K562 (cell line): Measurements from ENCODE around the gene IBA57. TPM values are rescaled to one million over a fixed set of nuclear protein-coding genes. Genes with fewer than 3 reads are reported as not detected.

Source experiments
- ATAC-seq: fragments of 200-7000 bp; cut with Tn5 transposase; 3 replicates; pipeline ENCODE4 v1.9.1; 2020; ENCODE audit warnings: moderate library complexity
- BruUV-seq: library from RNA; stranded (reverse); fragments of 400-500 nt; replicated peaks from 2 replicates; lab custom pipeline; 2021; lab: Mats Ljungman, UMichigan
- CTCF ChIA-PET: fragments of 300-600 bp; formaldehyde crosslinking; extraction: SDS; loops from one replicate; lab custom pipeline; 2021; ENCODE audit warnings: low intra/inter-chr PET ratio; lab: Yijun Ruan, JAX
- POLR2A ChIA-PET: fragments of 300-600, 350-650 bp; sonication (Branson Sonifier 250); formaldehyde crosslinking; extraction: SDS; loops from one replicate; lab custom pipeline; 2021; ENCODE audit warnings: antibody characterized with exemption, inconsistent platforms; lab: Yijun Ruan, JAX
- DNase-seq, 4 experiments: peaks; one replicate each; pipeline versions ENCODE4 v3.0.0 to v3.0.0-alpha.2; 2011 to 2018; ENCODE audit warnings: low spot score in 3 of 4, mixed read lengths in 3 of 4; ENCODE audit errors: extremely low read depth in 1 of 4
- FAIRE-seq: peaks from 2 replicates; lab custom pipeline; 2011; peaks lifted over from hg19 to GRCh38; lab: Jason Lieb, UNC
- H2AFZ ChIP-seq: 2 replicates; pipeline ENCODE4 v1.6.0; 2011; ENCODE audit warnings: low read depth, low read length, control low read depth, inconsistent platforms
- H3K27ac ChIP-seq: fragments of 200-600 bp; 3 replicates; pipeline ENCODE4 v1.8.0; 2011; ENCODE audit warnings: low read depth, mild to moderate bottlenecking, control low read depth, inconsistent platforms, low read length, moderate library complexity, mixed read lengths; ENCODE audit errors: extremely low read depth
- H3K27me3 ChIP-seq, 2 experiments: fragments of 300-600 bp in 1 of 2; 2 replicates in 1 of 2; 3 replicates in 1 of 2; pipeline versions ENCODE4 v1.6.0 to v1.8.0; 2011; ENCODE audit warnings: inconsistent platforms in 2 of 2, low read length in 2 of 2, mild to moderate bottlenecking in 1 of 2, mixed read lengths in 1 of 2, moderate library complexity in 1 of 2; ENCODE audit not compliant: control insufficient read depth in 2 of 2, insufficient read depth in 2 of 2
- H3K36me3 ChIP-seq: fragments of 300-600 bp; 3 replicates; pipeline ENCODE4 v1.8.0; 2011; ENCODE audit warnings: mild to moderate bottlenecking, low read length, inconsistent platforms; ENCODE audit not compliant: control insufficient read depth, insufficient read depth
- H3K4me1 ChIP-seq, 2 experiments: fragments of 200-600 bp in 1 of 2; replicated peaks in 1 of 2; 2 replicates in 1 of 2; 3 replicates in 1 of 2; pipeline versions ENCODE4 v1.5.1 to v1.8.0; 2011; ENCODE audit warnings: inconsistent platforms in 2 of 2, low read length in 2 of 2, mild to moderate bottlenecking in 1 of 2, mixed read lengths in 1 of 2, moderate library complexity in 1 of 2; ENCODE audit not compliant: control insufficient read depth in 2 of 2, insufficient read depth in 2 of 2
- H3K4me2 ChIP-seq: 2 replicates; pipeline ENCODE4 v1.6.1; 2011; ENCODE audit warnings: low read length, control low read depth, inconsistent platforms, mixed read lengths; ENCODE audit not compliant: insufficient read depth
- H3K4me3 ChIP-seq: fragments of 200-600 bp; sonication (generic), shearing (Covaris generic); 2 replicates; pipeline ENCODE4 v1.5.1; 2016; ENCODE audit warnings: control low read depth, inconsistent platforms
- H3K79me2 ChIP-seq: fragments of 200-600 bp; 3 replicates; pipeline ENCODE4 v1.8.0; 2011; ENCODE audit warnings: low read length, inconsistent platforms; ENCODE audit not compliant: control insufficient read depth, insufficient read depth
- H3K9ac ChIP-seq, 2 experiments: 2 replicates each; pipeline versions ENCODE4 v1.6.0 to v1.6.1; 2011; ENCODE audit warnings: low read depth in 2 of 2, low read length in 2 of 2, control low read depth in 1 of 2, inconsistent platforms in 1 of 2, mild to moderate bottlenecking in 1 of 2, mixed read lengths in 1 of 2; ENCODE audit not compliant: insufficient read depth in 1 of 2
- H3K9me1 ChIP-seq: one replicate; pipeline ENCODE4 v1.6.0; 2011; ENCODE audit warnings: inconsistent platforms, mild to moderate bottlenecking, low read length, moderate library complexity; ENCODE audit not compliant: control insufficient read depth, insufficient read depth
- H3K9me3 ChIP-seq: replicated peaks from 2 replicates; pipeline ENCODE4 v1.5.1; 2011; ENCODE audit warnings: low read depth, low read length, inconsistent platforms; ENCODE audit not compliant: control insufficient read depth, insufficient read depth
- H4K20me1 ChIP-seq: replicated peaks from 2 replicates; pipeline ENCODE4 v1.6.1; 2011; ENCODE audit warnings: low read length, inconsistent platforms, mixed read lengths; ENCODE audit not compliant: control insufficient read depth, insufficient read depth
- ADNP ChIP-seq: fragments of 200-800 bp; sonication (Bioruptor generic); IDR thresholded peaks from 2 replicates; pipeline ENCODE4 v1.6.1; 2016; ENCODE audit warnings: missing genetic modification characterization, missing compliant biosample characterization
- ATF3 ChIP-seq, 2 experiments: fragments of 450-650 bp in 1 of 2; sonication (generic) in 1 of 2; formaldehyde crosslinking in 1 of 2; IDR thresholded peaks in 1 of 2; conservative IDR thresholded peaks in 1 of 2; 2 replicates each; pipeline versions ENCODE4 v1.6.1 to v1.8.1; 2016 to 2023; ENCODE audit warnings: mild to moderate bottlenecking in 2 of 2, moderate library complexity in 2 of 2, inconsistent platforms in 1 of 2, missing genetic modification reagents in 1 of 2
- FOSL1 ChIP-seq: fragments of 200-800 bp; sonication (Bioruptor generic); conservative IDR thresholded peaks from 2 replicates; pipeline ENCODE4 v1.6.1; 2016; ENCODE audit warnings: missing genetic modification characterization, missing compliant biosample characterization
- JUND ChIP-seq, 2 experiments: IDR thresholded peaks; 2 replicates in 1 of 2; 3 replicates in 1 of 2; pipeline ENCODE4 v1.6.1; 2011; ENCODE audit warnings: borderline replicate concordance in 2 of 2, low read depth in 2 of 2, low read length in 2 of 2, improper control_type of control experiment in 1 of 2, missing biosample characterization in 1 of 2, missing genetic modification characterization in 1 of 2, missing genetic modification reagents in 1 of 2
- POU5F1 ChIP-seq: fragments of 150-350 bp; IDR thresholded peaks from 2 replicates; pipeline ENCODE4 v1.6.1; 2014; ENCODE audit warnings: borderline replicate concordance, low read length, low read depth, mild to moderate bottlenecking; ENCODE audit not compliant: partially characterized antibody
- TCF7 ChIP-seq: sonication (generic); IDR thresholded peaks from 2 replicates; pipeline ENCODE4 v1.6.1; 2016; ENCODE audit warnings: antibody characterized with exemption, borderline replicate concordance
- ZNF121 ChIP-seq: sonication (generic); formaldehyde crosslinking; conservative IDR thresholded peaks from 2 replicates; pipeline ENCODE4 v1.8.0; 2022; ENCODE audit warnings: missing genetic modification reagents
- ZNF197 ChIP-seq: fragments of 200-800 bp; sonication (Bioruptor generic); IDR thresholded peaks from 2 replicates; pipeline ENCODE4 v1.6.1; 2016; ENCODE audit warnings: low read depth, missing genetic modification characterization, missing compliant biosample characterization
- ZNF384 ChIP-seq: IDR thresholded peaks from 2 replicates; pipeline ENCODE4 v1.6.1; 2012; ENCODE audit warnings: low read depth, low read length, improper control_type of control experiment
- WGBS: fragments of 100-300 bp; shearing (Covaris generic); methylation state at CpG from one replicate; pipeline ENCODE4 v1.1.6; 2016; ENCODE audit warnings: low coverage, mixed read lengths; ENCODE audit not compliant: insufficient coverage; ENCODE audit errors: missing lambda C conversion rate; 5-methylcytosine and 5-hydroxymethylcytosine counted together
- in situ Hi-C: fragments of 300-500 bp; cut with MboI; formaldehyde crosslinking; loops from 4 replicates; pipeline ENCODE4 v1.15.0; 2018; ENCODE audit warnings: inconsistent platforms, mixed read lengths
- intact Hi-C: fragments of 100-400 bp; cut with micrococcal nuclease; formaldehyde crosslinking; loops from 2 replicates; pipeline ENCODE4 v1.14.2; 2022
- polyA plus RNA-seq, 8 experiments: library from polyadenylated mRNA; depleted of rRNA in 4 of 8; stranded (reverse) in 5 of 8; unstranded in 3 of 8; fragments of >200 nt; fragmentation: Nextera tagmentation in 2 of 8; fragmentation: Illumina TruSeq in 1 of 8; extraction: Ambion mirVana in 2 of 8; extraction: Trizol in 1 of 8; gene quantifications; 2 replicates each; pipeline versions ENCODE4 v1.2.1 to v1.2.3, GENCODE V29; 2011 to 2014; ENCODE audit warnings: inconsistent platforms in 1 of 8, missing spikeins in 1 of 8
- total RNA-seq, 7 experiments: library from RNA; depleted of rRNA in 6 of 7; stranded (reverse); fragments of >200 nt in 6 of 7; fragmentation: Illumina TruSeq in 2 of 7; extraction: Trizol in 2 of 7; gene quantifications; 2 replicates each; pipeline versions ENCODE4 v1.2.1 to v1.2.3, GENCODE V29; 2011 to 2021; ENCODE audit warnings: low replicate concordance in 1 of 7
- TF ChIP-seq, protein P1 (sequence below): sonication (generic); formaldehyde crosslinking; IDR thresholded peaks from 2 replicates; pipeline ENCODE4 v1.8.1; 2023; ENCODE audit warnings: mild to moderate bottlenecking, missing genetic modification reagents
- TF ChIP-seq, protein P2 (sequence below), 3 experiments: IDR thresholded peaks in 2 of 3; conservative IDR thresholded peaks in 1 of 3; 2 replicates each; pipeline ENCODE4 v1.5.1; 2011 to 2012; ENCODE audit warnings: low read length in 3 of 3, mild to moderate bottlenecking in 3 of 3, control low read depth in 2 of 3, improper control_type of control experiment in 1 of 3, inconsistent platforms in 1 of 3, low read depth in 1 of 3, mixed read lengths in 1 of 3, moderate library complexity in 1 of 3; ENCODE audit not compliant: insufficient read depth in 2 of 3

Gene IBA57
- total and polyA plus RNA-seq, 9 of the 15 experiments (the other 6 are each of a cell fraction or from before 2014, with no cell fraction given): 0.77 to 15.5 (median 2.7) TPM

GRCh38 chr1:228178737-228179684 is 13.4 kb downstream of the IBA57 start (continued):
- TF ChIP-seq, protein P1, sequence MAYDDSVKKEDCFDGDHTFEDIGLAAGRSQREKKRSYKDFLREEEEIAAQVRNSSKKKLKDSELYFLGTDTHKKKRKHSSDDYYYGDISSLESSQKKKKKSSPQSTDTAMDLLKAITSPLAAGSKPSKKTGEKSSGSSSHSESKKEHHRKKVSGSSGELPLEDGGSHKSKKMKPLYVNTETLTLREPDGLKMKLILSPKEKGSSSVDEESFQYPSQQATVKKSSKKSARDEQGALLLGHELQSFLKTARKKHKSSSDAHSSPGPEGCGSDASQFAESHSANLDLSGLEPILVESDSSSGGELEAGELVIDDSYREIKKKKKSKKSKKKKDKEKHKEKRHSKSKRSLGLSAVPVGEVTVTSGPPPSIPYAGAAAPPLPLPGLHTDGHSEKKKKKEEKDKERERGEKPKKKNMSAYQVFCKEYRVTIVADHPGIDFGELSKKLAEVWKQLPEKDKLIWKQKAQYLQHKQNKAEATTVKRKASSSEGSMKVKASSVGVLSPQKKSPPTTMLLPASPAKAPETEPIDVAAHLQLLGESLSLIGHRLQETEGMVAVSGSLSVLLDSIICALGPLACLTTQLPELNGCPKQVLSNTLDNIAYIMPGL (CRISPR knock-in tag): no peak
- TF ChIP-seq ZNF197 (no peak), TCF7 (no peak), ZNF121 (no peak), POU5F1 (no peak)

DNA sequence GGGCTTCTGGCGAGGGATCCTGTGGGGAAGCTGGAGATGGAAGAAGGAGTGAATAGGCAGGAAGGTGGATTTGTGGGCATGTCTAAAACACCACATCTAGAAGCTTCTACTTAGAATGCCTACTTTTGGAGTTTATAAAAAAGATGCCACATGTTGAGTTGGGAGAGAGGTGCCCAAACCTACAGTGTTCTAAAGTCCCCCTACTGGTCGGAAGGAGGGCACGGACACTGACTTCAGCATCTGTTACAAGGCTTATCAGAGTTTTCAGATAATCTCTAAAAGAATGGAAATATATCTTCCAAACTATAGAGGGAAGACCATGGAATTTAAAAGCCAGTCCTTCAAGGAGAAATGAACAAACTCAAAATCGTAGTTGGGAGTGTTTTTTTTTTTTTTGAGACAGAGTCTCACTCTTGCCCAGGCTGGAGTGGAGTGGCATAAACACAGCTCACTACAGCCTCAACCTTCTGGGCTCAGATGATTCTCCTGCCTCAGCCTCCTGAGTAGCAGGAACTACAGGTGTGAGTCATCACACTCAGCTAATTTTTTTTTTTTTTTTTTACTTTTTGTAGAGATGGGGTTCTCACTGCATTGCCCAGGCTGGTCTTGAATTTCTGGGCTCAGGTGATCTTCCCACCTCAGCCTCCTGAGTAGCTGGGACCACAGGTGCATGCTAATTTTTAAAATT is 14.8 kb downstream of the IBA57 start:
- BruUV-seq: no TSS peak
- Histone ChIP-seq H3K27ac (no peak overlapping the region), H3K79me2 (no peaks in the 10 kb centered on the region), H3K27me3 (no peaks in the 10 kb centered on the region), H3K4me3 (no peak overlapping the region), H3K9ac (no peak overlapping the region), H3K9me3 (no peaks in the 10 kb centered on the region), H2AFZ (no peak overlapping the region), H3K36me3 (peaks cover 5% of the 10 kb centered on the region; the same call in 2 of the 3 replicates), H3K4me1 (peaks cover 22 to 31% of the 10 kb centered on the region in 2 experiments; a peak in 4 of 5 replicates), H4K20me1 (0 out of 2 replicates have a peak, but pooled peaks cover 4% of the 10 kb centered on the region), H3K4me2 (no peak overlapping the region), H3K9me1 (no peaks in the 10 kb centered on the region)
- FAIRE-seq (no peak), DNase-seq (no peak), ATAC-seq (no peak)
- ChIA-PET CTCF (no interaction called here), POLR2A (interaction anchor here (0.6 to 1.9 kb wide), 4 partner anchors 24 to 1080 kb away, joined by 3 to 7 read pairs (median 3); no protein-coding TSS in a partner anchor)
- in situ Hi-C loops (no loop called here), intact Hi-C loops (loop anchor here (5.0 kb wide), 1 partner anchor 48 kb away; no protein-coding TSS in a partner anchor)
- 41% methylated on average over 4 of the region's 4 CpGs for WGBS
- peak; percentile 66 for TF ChIP-seq FOSL1 (tag)
- peak; percentile 78 for TF ChIP-seq ATF3 (IDR thresholded peaks at IDR 0.05)
- TF ChIP-seq ATF3 (CRISPR knock-in tag; conservative IDR thresholded peaks at IDR 0.05): no peak
- peak; percentile 38; the same call in 1 of the 2 replicates for TF ChIP-seq JUND (IDR thresholded peaks at IDR 0.05; ENCODE audit: borderline replicate concordance, low read depth, low read length)
- TF ChIP-seq JUND (tag; IDR thresholded peaks at IDR 0.05; ENCODE audit: borderline replicate concordance, low read depth, low read length): peak; percentile 70; the same call in 2 of the 3 replicates
- TF ChIP-seq, protein P2, sequence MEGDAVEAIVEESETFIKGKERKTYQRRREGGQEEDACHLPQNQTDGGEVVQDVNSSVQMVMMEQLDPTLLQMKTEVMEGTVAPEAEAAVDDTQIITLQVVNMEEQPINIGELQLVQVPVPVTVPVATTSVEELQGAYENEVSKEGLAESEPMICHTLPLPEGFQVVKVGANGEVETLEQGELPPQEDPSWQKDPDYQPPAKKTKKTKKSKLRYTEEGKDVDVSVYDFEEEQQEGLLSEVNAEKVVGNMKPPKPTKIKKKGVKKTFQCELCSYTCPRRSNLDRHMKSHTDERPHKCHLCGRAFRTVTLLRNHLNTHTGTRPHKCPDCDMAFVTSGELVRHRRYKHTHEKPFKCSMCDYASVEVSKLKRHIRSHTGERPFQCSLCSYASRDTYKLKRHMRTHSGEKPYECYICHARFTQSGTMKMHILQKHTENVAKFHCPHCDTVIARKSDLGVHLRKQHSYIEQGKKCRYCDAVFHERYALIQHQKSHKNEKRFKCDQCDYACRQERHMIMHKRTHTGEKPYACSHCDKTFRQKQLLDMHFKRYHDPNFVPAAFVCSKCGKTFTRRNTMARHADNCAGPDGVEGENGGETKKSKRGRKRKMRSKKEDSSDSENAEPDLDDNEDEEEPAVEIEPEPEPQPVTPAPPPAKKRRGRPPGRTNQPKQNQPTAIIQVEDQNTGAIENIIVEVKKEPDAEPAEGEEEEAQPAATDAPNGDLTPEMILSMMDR (IDR thresholded peaks at IDR 0.05 in 2 of 3, conservative IDR thresholded peaks at IDR 0.05 in 1 of 3; ENCODE audit: insufficient read depth in 2 of 3, low read depth in 1 of 3, low read length in 3 of 3): peak; percentile 25 to 51 (median 36); a peak in 5 of 6 replicates
- peak; percentile 54; the same call in 1 of the 2 replicates for TF ChIP-seq ZNF384
- TF ChIP-seq ADNP (tag): no peak
